ENCODE measurements around the gene ARHGAP26.

DNA sequence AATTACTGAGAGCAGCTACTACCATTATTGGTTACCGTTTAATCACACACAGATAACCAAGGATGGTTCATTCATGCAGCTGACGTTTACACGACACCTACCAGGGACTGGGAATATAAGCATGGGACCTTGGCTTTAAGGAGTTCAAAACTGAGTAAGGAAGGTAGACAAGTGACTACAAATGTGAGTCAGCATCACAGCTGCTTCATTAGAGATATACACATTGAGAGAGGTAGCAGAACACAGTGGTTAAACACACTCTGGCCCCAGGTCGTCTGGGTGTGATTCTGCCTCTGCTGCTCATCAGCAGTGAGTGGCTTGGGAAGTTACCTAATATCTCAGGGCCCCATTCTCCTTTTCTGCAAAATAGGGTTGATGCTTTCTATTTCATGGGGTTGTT is 364.7 kb downstream of the ARHGAP26 start:
- TF ChIP-seq, protein P1, sequence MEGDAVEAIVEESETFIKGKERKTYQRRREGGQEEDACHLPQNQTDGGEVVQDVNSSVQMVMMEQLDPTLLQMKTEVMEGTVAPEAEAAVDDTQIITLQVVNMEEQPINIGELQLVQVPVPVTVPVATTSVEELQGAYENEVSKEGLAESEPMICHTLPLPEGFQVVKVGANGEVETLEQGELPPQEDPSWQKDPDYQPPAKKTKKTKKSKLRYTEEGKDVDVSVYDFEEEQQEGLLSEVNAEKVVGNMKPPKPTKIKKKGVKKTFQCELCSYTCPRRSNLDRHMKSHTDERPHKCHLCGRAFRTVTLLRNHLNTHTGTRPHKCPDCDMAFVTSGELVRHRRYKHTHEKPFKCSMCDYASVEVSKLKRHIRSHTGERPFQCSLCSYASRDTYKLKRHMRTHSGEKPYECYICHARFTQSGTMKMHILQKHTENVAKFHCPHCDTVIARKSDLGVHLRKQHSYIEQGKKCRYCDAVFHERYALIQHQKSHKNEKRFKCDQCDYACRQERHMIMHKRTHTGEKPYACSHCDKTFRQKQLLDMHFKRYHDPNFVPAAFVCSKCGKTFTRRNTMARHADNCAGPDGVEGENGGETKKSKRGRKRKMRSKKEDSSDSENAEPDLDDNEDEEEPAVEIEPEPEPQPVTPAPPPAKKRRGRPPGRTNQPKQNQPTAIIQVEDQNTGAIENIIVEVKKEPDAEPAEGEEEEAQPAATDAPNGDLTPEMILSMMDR (IDR thresholded peaks at IDR 0.05): no peak
- no peak for TF ChIP-seq POLR2AphosphoS5 (IDR thresholded peaks at IDR 0.05; ENCODE audit: low read depth, low read length)
- TF ChIP-seq, protein P2, sequence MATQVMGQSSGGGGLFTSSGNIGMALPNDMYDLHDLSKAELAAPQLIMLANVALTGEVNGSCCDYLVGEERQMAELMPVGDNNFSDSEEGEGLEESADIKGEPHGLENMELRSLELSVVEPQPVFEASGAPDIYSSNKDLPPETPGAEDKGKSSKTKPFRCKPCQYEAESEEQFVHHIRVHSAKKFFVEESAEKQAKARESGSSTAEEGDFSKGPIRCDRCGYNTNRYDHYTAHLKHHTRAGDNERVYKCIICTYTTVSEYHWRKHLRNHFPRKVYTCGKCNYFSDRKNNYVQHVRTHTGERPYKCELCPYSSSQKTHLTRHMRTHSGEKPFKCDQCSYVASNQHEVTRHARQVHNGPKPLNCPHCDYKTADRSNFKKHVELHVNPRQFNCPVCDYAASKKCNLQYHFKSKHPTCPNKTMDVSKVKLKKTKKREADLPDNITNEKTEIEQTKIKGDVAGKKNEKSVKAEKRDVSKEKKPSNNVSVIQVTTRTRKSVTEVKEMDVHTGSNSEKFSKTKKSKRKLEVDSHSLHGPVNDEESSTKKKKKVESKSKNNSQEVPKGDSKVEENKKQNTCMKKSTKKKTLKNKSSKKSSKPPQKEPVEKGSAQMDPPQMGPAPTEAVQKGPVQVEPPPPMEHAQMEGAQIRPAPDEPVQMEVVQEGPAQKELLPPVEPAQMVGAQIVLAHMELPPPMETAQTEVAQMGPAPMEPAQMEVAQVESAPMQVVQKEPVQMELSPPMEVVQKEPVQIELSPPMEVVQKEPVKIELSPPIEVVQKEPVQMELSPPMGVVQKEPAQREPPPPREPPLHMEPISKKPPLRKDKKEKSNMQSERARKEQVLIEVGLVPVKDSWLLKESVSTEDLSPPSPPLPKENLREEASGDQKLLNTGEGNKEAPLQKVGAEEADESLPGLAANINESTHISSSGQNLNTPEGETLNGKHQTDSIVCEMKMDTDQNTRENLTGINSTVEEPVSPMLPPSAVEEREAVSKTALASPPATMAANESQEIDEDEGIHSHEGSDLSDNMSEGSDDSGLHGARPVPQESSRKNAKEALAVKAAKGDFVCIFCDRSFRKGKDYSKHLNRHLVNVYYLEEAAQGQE (IDR thresholded peaks at IDR 0.05; ENCODE audit: insufficient read depth in 1 of 2, low read depth in 2 of 2, low read length in 1 of 2): no peak
